HG03439 (cell line): ENCODE data around the gene SEPTIN14.
"Not testable (repeated sequence)": the region's sequence is repeated elsewhere in the genome, so short reads cannot be mapped to it uniquely, and the experiment has no call there.

Source experiments
- ATAC-seq: cut with Tn5 transposase; IDR thresholded peaks from one replicate; pipeline ENCODE4 v1.9.1; 2021; ENCODE audit warnings: mild to moderate bottlenecking, moderate library complexity; ENCODE audit not compliant: unreplicated experiment

The SEPTIN14 gene

GRCh38 chr7:55862652-55863051, at the start of gene SEPTIN14:
Gene SEPTIN14, minus strand, starts transcription at chr7:55862752. Its CDS starts 756 bp downstream, at chr7:55861996.
- ATAC-seq, result not testable (repeated sequence)

GRCh38 chr7:55903985-55904759, 41.6 kb upstream of the SEPTIN14 start:
- peak; percentile 89 for ATAC-seq

GRCh38 chr7:55901059-55901458, 38.5 kb upstream of the SEPTIN14 start:
- not testable (repeated sequence) for ATAC-seq

GRCh38 chr7:55898287-55898686, 35.7 kb upstream of the SEPTIN14 start:
- no peak for ATAC-seq

GRCh38 chr7:55895021-55895420, 32.5 kb upstream of the SEPTIN14 start:
- ATAC-seq, result no peak

GRCh38 chr7:55893940-55894339, 31.4 kb upstream of the SEPTIN14 start:
- no peak for ATAC-seq

GRCh38 chr7:55888378-55888777, 25.8 kb upstream of the SEPTIN14 start:
- not testable (repeated sequence) for ATAC-seq

- ATAC-seq, result peak; percentile 11
These were observed 25.3 kb upstream of the SEPTIN14 start for GRCh38 chr7:55887821-55888247.

GRCh38 chr7:55884321-55884720, 21.8 kb upstream of the SEPTIN14 start:
- ATAC-seq, result no peak

- ATAC-seq, result no peak
These were observed 16.1 kb upstream of the SEPTIN14 start for GRCh38 chr7:55878691-55879090.

GRCh38 chr7:55877308-55877707, 14.8 kb upstream of the SEPTIN14 start:
- no peak for ATAC-seq

GRCh38 chr7:55873765-55874164, 11.2 kb upstream of the SEPTIN14 start:
- no peak for ATAC-seq

- no peak for ATAC-seq
These were observed 9.5 kb upstream of the SEPTIN14 start for GRCh38 chr7:55871932-55872485.

- ATAC-seq, result not testable (repeated sequence)
These were observed 6.4 kb upstream of the SEPTIN14 start for GRCh38 chr7:55868989-55869388.

- ATAC-seq, result not testable (repeated sequence)
These were observed 17.4 kb downstream of the SEPTIN14 start for GRCh38 chr7:55845164-55845563.

GRCh38 chr7:55838595-55838994, 24.0 kb downstream of the SEPTIN14 start:
- no peak for ATAC-seq

- ATAC-seq, result no peak
These were observed 35.0 kb downstream of the SEPTIN14 start for GRCh38 chr7:55827577-55827976.

- no peak for ATAC-seq
These were observed 43.9 kb downstream of the SEPTIN14 start for GRCh38 chr7:55818686-55819085.

- not testable (repeated sequence) for ATAC-seq
These were observed 65.3 kb downstream of the SEPTIN14 start for GRCh38 chr7:55797260-55797659.

GRCh38 chr7:55794527-55794926, 68.0 kb downstream of the SEPTIN14 start:
- ATAC-seq, result no peak

GRCh38 chr7:55792048-55792447, 70.5 kb downstream of the SEPTIN14 start:
- ATAC-seq, result no peak

- no peak for ATAC-seq
These were observed 74.8 kb downstream of the SEPTIN14 start for GRCh38 chr7:55787796-55788195.
